Panc1 (cell line): ENCODE results near the gene ERRFI1. TPM values are rescaled to one million over a fixed set of nuclear protein-coding genes. Genes with fewer than 3 reads are reported as not detected.
A peak's percentile ranks its signal among the peaks of the same experiment; 100 is the strongest.

Experiments used
- ATAC-seq: fragments of 200-7000 bp; cut with Tn5 transposase; 2 replicates; pipeline ENCODE4 v1.9.1; 2020; ENCODE audit warnings: mild to moderate bottlenecking, moderate library complexity
- BruUV-seq: library from RNA; stranded (reverse); fragments of 400-500 nt; replicated peaks from 2 replicates; lab custom pipeline; 2021; lab: Mats Ljungman, UMichigan
- CTCF ChIA-PET: fragments of 300-600 bp; sonication (Branson Sonifier 250); formaldehyde crosslinking; loops from one replicate; lab custom pipeline; 2022; ENCODE audit warnings: antibody characterized with exemption; lab: Charles Lee
- POLR2A ChIA-PET: fragments of 300-600 bp; sonication (Branson Sonifier 250); formaldehyde crosslinking; loops from one replicate; lab custom pipeline; 2022; ENCODE audit warnings: antibody characterized with exemption; lab: Charles Lee
- DNase-seq: peaks from one replicate; pipeline ENCODE4 v3.0.0-alpha.2; 2010; ENCODE audit warnings: low read depth, low spot score
- H3K27ac ChIP-seq: 2 replicates; pipeline ENCODE4 v1.5.1; 2011; ENCODE audit warnings: mild to moderate bottlenecking, low read length, inconsistent platforms
- H3K27me3 ChIP-seq: fragments of 200-500 bp; sonication (Bioruptor generic); 2 replicates; pipeline ENCODE4 v1.6.0; 2014; ENCODE audit warnings: low read length, inconsistent platforms; ENCODE audit not compliant: control insufficient read depth, insufficient read depth
- H3K36me3 ChIP-seq: fragments of 200-500 bp; sonication (Bioruptor generic); 2 replicates; pipeline ENCODE4 v1.5.1; 2014; ENCODE audit warnings: inconsistent platforms, mild to moderate bottlenecking, low read length, moderate library complexity; ENCODE audit not compliant: control insufficient read depth, insufficient read depth
- H3K4me1 ChIP-seq: 2 replicates; pipeline ENCODE4 v1.5.1; 2011; ENCODE audit warnings: inconsistent platforms, mild to moderate bottlenecking, low read length, moderate library complexity; ENCODE audit not compliant: control insufficient read depth, insufficient read depth
- H3K4me3 ChIP-seq, 2 experiments: 2 replicates each; pipeline ENCODE4 v1.5.1; 2011 to 2012; ENCODE audit warnings: low read depth in 2 of 2, low read length in 2 of 2, mild to moderate bottlenecking in 2 of 2, inconsistent platforms in 1 of 2, moderate library complexity in 1 of 2
- H3K9me3 ChIP-seq: fragments of 200-500 bp; sonication (Bioruptor generic); 2 replicates; pipeline ENCODE4 v1.5.1; 2014; ENCODE audit warnings: low read depth, mild to moderate bottlenecking, inconsistent platforms, low read length, moderate library complexity; ENCODE audit not compliant: control insufficient read depth, insufficient read depth
- POLR2AphosphoS5 ChIP-seq: IDR thresholded peaks from 2 replicates; pipeline ENCODE4 v1.6.1; 2012; ENCODE audit warnings: mild to moderate bottlenecking, low read depth, low read length, moderate library complexity
- REST ChIP-seq, 2 experiments: IDR thresholded peaks; 2 replicates each; pipeline ENCODE4 v1.6.1; 2011 to 2012; ENCODE audit warnings: low read depth in 2 of 2, control low read depth in 1 of 2, low read length in 1 of 2, mild to moderate bottlenecking in 1 of 2, moderate library complexity in 1 of 2; ENCODE audit not compliant: insufficient read depth in 1 of 2
- SIN3A ChIP-seq: IDR thresholded peaks from 2 replicates; pipeline ENCODE4 v1.6.1; 2012; ENCODE audit warnings: low read depth, mild to moderate bottlenecking, low read length, moderate library complexity, borderline replicate concordance; ENCODE audit not compliant: insufficient read depth
- TCF7L2 ChIP-seq: IDR thresholded peaks from 2 replicates; pipeline ENCODE4 v1.6.1; 2011; ENCODE audit warnings: mild to moderate bottlenecking, low read depth, low read length, inconsistent platforms
- in situ Hi-C: cut with HindIII; loops from 2 replicates; pipeline ENCODE4 v1.10.0; 2016; ENCODE audit warnings: low sequenced_read_pairs, low pct_unique_long_range_greater_than_20kb
- intact Hi-C: fragments of 100-400 bp; cut with micrococcal nuclease; formaldehyde crosslinking; loops from one replicate; pipeline ENCODE4 v1.10.0; 2022; ENCODE audit not compliant: unreplicated experiment
- total RNA-seq: library from RNA; stranded (reverse); gene quantifications from one replicate; pipeline ENCODE4 v1.2.1, GENCODE V29; 2021; ENCODE audit not compliant: unreplicated experiment

Gene ERRFI1
- total RNA-seq, 1 experiment from 2014 or later: 299 TPM

GRCh38 chr1:8055973-8056372, 29.9 kb upstream of the ERRFI1 start:
- H3K9me3 ChIP-seq: no peaks in the 10 kb centered on the region
- peak overlapping the region; percentile 99 for H3K27ac ChIP-seq
- ChIA-PET POLR2A (interaction anchor here (0.7 kb wide), 1 partner anchor 39 kb away, joined by 14 read pairs; no protein-coding TSS in a partner anchor), CTCF (interaction anchor here (0.6 kb wide), 1 partner anchor 52 kb away, joined by 3 read pairs; no protein-coding TSS in a partner anchor)
- DNase-seq (no peak), ATAC-seq (0 out of 2 replicates have a peak, but pooled peaks have one; percentile 38)
- in situ Hi-C loops: no loop called here
- H3K4me1 ChIP-seq: peaks cover 49% of the 10 kb centered on the region
- H3K36me3 ChIP-seq: no peaks in the 10 kb centered on the region
- no TSS peak for BruUV-seq
- H3K27me3 ChIP-seq: no peaks in the 10 kb centered on the region
- intact Hi-C loops: no loop called here
- TF ChIP-seq TCF7L2 (peak; percentile 38; the same call in 1 of the 2 replicates), SIN3A (no peak), REST (IDR thresholded peaks at IDR 0.05; ENCODE audit: insufficient read depth in 1 of 2, low read depth in 2 of 2, low read length in 1 of 2) (no peak)
- H3K4me3 ChIP-seq: no peak overlapping the region

GRCh38 chr1:8053878-8054567, 27.9 kb upstream of the ERRFI1 start:
- H3K36me3 ChIP-seq: no peaks in the 10 kb centered on the region
- BruUV-seq: no TSS peak
- peak overlapping the region; percentile 99 for H3K27ac ChIP-seq
- ChIA-PET CTCF (interaction anchor here (0.6 kb wide), 2 partner anchors 39 to 243 kb away, joined by 6 to 7 read pairs; no protein-coding TSS in a partner anchor), POLR2A (interaction anchor here (0.7 kb wide), 1 partner anchor 222 kb away, joined by 10 read pairs; no protein-coding TSS in a partner anchor)
- intact Hi-C loops: no loop called here
- no peaks in the 10 kb centered on the region for H3K9me3 ChIP-seq
- H3K4me3 ChIP-seq: no peak overlapping the region
- peaks cover 36% of the 10 kb centered on the region for H3K4me1 ChIP-seq
- DNase-seq (no peak), ATAC-seq (no peak)
- TF ChIP-seq REST (IDR thresholded peaks at IDR 0.05; ENCODE audit: insufficient read depth in 1 of 2, low read depth in 2 of 2, low read length in 1 of 2): no peak
- no peak for TF ChIP-seq POLR2AphosphoS5
- TF ChIP-seq TCF7L2: peak; percentile 64
- in situ Hi-C loops: no loop called here
- no peaks in the 10 kb centered on the region for H3K27me3 ChIP-seq
